ENCODE results near the gene HLA-DOA. TPM values are rescaled to one million over a fixed set of nuclear protein-coding genes. Genes with fewer than 3 reads are reported as not detected.

The HLA-DOA gene
- total RNA-seq, 1 donor from 2014 or later = not detected

GRCh38 chr6:32980488-32981038 lies 28.8 kb downstream of the HLA-DOA start:
- no peak for DNase-seq (ENCODE audit: low read depth)

GRCh38 chr6:32979720-32980487 lies 29.5 kb downstream of the HLA-DOA start:
- no peak for DNase-seq (ENCODE audit: low read depth)

GRCh38 chr6:32977953-32978324 lies 31.5 kb downstream of the HLA-DOA start:
- DNase-seq (ENCODE audit: low read depth) = no peak

- no peak for DNase-seq (ENCODE audit: low read depth)
Measured at GRCh38 chr6:32977272-32977952, 32.0 kb downstream of the HLA-DOA start.

- no peak for DNase-seq (ENCODE audit: low read depth)
Measured at GRCh38 chr6:32976334-32977069, 32.9 kb downstream of the HLA-DOA start.

DNA sequence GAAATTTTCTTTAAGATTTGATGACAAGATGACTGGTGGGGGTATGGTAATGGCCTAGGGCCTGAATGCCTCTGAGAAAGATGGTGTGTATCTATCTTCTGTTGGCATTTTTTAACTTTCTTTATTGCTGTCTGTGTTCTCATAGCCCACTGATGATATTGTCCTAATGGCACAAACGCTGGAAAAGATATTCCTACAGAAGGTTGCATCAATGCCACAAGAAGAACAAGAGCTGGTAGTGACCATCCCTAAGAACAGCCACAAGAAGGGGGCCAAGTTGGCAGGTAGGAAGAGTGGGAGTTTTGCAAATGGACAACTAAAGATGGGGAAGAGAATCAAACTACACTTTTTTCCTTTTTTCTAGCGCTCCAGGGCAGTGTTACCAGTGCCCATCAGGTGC lies 33.5 kb downstream of the HLA-DOA start:
- DNase-seq (ENCODE audit: low read depth) = no peak

DNA sequence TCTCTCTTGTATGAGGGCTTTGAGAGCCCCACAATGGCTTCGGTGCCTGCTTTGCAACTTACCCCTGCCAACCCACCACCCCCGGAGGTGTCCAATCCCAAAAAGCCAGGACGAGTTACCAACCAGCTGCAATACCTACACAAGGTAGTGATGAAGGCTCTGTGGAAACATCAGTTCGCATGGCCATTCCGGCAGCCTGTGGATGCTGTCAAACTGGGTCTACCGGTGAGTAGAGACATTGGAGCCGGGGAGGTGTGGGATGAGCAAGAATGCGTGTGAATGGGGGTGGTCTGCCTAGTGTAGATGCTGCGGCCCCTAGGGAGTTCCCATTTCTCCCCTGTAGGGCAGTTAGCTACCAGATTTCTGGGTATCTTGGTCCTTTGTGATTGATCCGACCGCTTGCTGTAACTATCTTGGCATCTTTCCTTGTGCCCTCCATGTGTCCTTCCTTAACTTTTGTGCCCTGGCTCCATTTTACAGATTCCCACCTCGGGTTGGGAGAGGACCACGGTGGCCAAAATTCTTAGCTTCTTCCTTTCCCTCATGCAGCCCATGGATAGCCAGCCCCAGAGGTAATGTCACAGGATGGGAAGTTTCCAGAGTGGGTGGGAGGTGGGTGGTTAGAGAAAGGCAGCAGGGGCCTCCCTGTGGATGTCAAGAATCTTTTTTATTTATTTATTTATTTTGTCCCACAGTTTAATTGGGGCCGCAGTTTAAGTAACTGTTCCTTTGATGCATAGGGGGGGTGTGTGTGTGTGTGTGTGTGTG lies 34.7 kb downstream of the HLA-DOA start:
- peak; percentile 11 for DNase-seq (ENCODE audit: low read depth)

- peak; percentile 55 for DNase-seq (ENCODE audit: low read depth)
Measured at GRCh38 chr6:32974016-32974333, 35.4 kb downstream of the HLA-DOA start.

DNA sequence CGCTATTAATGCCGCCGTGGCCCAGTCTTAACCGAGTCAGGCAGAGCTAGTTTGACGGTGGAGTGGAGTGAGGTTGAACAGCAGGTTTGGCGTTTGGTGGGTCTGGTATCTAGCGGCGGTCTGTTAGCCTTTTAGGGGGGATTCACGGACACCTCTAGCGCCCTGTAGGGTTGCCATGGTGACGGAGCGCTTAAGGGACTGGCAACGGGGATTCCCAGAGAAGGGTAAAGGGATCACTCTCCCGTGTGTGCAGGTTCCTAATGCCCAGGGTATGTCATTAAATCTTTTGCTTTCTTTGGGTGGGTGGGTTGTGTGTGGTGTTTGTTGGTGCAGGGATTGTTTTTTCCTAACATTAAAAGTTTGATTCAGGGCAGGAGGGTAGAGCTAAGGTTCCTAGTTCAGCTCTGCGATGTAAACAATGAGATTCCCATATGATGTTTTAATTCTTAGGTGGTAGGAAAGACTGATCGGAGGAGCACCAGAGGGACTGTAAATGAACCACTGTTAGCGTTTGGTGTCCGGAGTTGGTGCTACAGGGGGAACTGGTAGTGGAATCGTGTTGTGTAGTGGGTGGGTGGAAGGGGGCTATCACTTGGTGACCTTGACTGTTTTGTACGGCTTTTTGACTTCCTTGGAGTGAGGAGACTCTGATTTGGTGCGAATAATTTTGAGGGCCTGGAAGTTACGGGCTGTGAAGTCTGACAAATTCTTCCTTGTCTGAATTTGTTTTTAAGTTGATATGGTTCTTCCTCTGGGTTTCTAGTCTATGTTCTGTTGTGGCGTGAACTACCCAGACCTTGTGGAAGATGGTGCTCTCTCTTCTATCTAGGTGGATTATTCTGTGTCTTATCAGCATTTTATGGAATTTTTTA lies 36.0 kb downstream of the HLA-DOA start:
- DNase-seq (ENCODE audit: low read depth) = peak; percentile 49

- DNase-seq (ENCODE audit: low read depth) = peak; percentile 26
Measured at GRCh38 chr6:32972353-32973143, 36.8 kb downstream of the HLA-DOA start.

- peak; percentile 100 for DNase-seq (ENCODE audit: low read depth)
Measured at GRCh38 chr6:32971581-32972352, 37.6 kb downstream of the HLA-DOA start.

DNA sequence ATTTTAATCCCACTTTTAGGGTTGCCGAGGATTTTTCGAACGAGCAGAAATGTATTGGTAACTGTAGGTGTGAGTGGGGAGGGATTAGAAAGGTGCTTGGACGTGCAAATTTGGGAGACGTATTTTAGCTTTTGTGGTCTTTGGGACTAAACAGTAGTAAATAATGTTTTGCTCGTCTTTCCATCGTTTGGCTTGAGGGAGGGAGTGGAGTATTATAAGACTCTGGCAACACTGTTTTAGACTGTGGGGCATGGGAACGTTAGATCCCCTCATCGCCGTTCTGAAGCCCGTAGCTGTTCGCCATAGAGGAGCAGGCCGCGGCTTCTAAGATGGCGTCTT lies 38.2 kb downstream of the HLA-DOA start:
- no peak for DNase-seq (ENCODE audit: low read depth)

GRCh38 chr6:32970413-32971241 lies 38.8 kb downstream of the HLA-DOA start:
- DNase-seq (ENCODE audit: low read depth) = peak; percentile 95

DNA sequence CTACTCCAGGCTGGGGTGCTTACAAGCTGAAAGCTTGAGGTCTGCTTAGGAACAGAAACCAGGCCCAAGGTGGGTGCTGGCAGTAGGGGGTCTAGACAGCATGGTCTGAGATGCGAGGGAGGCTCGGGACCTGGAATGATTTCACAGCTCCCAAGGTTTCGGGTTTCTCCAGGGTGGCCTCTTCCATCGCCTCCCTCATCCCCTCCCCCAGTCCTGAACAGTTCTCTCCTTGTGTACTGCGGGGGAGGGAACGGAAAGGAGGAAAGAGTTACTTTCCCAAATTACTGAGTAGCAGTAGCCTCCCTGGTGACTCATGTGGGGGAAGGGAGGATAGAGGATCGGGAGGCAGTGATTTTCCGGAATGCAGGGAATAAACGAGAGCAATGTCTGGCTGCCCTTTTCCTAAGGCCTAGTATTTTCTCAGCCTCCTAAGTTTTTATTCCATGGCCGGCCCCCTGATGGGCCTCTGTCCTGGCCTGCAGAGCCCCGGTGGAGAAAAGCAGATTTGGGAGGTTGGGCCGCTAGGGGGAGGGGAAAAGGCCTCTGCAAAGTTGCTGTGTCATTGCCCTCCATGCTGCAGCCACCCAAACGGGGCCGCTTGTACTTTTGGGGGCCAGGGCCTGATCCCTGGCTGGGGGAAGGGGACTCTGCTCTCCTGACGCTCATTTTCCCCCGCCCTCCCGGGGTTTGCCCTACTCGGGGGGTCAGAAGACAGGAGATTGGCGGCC lies 39.5 kb downstream of the HLA-DOA start:
- peak; percentile 96 for DNase-seq (ENCODE audit: low read depth)

DNA sequence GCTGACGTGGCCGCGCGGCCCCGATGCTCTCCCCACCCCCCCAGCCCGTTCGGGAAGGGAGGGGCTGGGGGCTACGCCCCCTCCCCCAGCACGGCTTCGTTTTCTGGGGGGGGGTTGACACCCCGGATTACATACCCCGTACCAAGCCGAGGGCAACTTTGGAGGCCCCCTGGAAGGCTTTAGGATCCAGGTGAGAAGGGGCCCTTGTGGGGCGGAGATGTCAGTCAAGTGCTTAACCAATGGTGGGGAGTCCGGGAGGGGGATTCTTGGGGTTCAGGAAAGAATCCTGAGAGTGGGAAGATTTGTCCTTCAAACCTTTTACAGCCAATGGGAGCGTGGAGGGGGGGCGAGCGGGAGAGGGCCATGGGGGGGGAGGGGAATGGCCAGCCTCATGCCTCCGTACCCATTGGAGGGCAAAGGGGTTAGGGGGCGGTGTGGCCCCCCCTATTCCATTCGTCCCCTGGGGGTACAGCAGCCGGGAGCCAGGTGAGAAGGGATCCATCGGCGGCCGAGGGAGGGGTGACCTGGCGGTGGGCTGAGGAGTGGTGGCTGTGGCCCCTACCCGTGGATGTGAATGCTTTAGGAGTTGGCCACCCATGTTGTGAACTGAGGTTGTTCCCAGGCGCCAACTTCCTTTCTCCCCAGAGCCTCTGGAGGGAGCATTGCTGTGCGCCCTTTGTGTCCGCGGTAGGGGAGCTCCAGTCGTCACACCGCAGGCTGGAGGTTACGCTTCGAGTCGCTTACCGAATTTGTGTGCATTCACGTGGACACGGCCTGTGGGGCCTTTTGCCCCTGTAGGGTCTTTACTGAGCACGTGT lies 40.3 kb downstream of the HLA-DOA start:
- peak; percentile 87 for DNase-seq (ENCODE audit: low read depth)

Measured in myocyte (in vitro differentiated cells).